ENCODE results near the gene FOXG1. TPM values are rescaled to one million over a fixed set of nuclear protein-coding genes. Genes with fewer than 3 reads are reported as not detected.

The FOXG1 gene
- total RNA-seq, 3 donors from 2014 or later, result not detected

DNA sequence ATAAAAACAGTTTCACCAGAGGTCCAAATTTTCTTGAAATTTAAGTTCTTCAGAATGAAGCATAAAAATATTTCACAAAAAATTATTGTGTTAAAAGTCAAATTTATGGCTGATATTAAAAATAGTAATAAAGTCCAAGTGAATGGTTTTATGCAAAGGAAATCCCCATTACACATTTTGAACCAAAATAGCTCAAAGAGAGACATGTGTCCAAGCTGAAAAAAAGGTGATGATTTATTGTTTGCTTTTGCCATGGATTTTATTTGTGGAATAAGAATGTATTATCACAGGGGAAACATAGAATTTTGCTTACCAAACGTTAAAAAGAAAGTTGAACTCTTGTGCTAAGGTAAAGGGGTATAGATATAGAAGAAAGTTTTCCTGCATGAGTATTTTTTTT is 4.6 kb downstream of the FOXG1 start:
- Histone ChIP-seq H3K9me3 (no peaks in the 10 kb centered on the region), H3K4me1 (ENCODE audit: low read depth) (peaks cover under 1% of the 10 kb centered on the region), H3K4me3 (no peak overlapping the region), H3K36me3 (ENCODE audit: low read depth) (no peaks in the 10 kb centered on the region)
- DNase-seq (no peak), ATAC-seq (no peak)
- no peak for TF ChIP-seq CTCF (IDR thresholded peaks at IDR 0.05)
- intact Hi-C loops (cut with DNase I, micrococcal nuclease), result no loop called here

DNA sequence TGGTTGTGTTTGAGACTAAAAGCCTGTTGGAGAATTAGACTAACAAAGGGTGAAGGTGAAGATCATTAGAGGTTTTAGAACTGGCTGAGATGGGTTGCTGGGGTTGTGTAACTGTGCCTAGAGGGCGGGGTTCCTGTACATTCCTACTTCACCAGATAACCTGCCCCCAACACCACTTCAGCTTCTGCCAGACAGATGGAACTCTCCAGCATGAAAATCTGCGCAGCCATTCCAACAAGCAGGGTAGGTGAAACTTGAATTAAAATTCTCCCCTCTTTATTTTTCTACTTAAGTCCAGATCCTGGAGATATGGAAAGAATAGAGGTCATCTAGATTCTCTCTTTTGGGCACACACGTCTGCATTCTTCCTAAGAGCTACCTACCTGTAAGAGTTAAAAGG is 6.0 kb downstream of the FOXG1 start:
- H3K9me3 ChIP-seq, result no peaks in the 10 kb centered on the region
- TF ChIP-seq CTCF (IDR thresholded peaks at IDR 0.05), result no peak
- ATAC-seq (no peak), DNase-seq (no peak)
- no peaks in the 10 kb centered on the region for H3K4me1 ChIP-seq (ENCODE audit: low read depth)
- H3K36me3 ChIP-seq (ENCODE audit: low read depth), result no peaks in the 10 kb centered on the region
- intact Hi-C loops (cut with DNase I, micrococcal nuclease), result no loop called here
- H3K4me3 ChIP-seq, result no peak overlapping the region

DNA sequence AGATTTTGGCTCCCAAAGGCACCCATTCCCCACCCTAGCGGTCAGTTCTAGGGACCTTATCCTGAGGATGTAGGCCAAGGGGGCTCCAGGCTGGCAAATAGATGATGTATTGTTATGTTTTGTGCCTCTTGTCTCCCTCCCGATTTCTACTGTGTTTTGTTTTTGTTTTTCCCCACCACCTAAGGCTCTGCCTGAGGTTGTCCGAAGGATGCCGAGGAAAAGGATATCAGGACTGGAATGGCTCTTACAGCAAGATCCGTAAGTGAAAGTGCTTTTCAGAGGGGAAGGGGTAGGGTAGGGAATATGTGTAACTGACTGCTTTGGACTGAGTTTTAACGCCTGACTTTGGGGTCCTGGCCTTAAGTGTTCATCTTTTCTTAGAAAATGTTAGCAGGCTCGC is 6.6 kb downstream of the FOXG1 start:
- H3K36me3 ChIP-seq (ENCODE audit: low read depth), result no peaks in the 10 kb centered on the region
- H3K9me3 ChIP-seq, result no peaks in the 10 kb centered on the region
- no peak for TF ChIP-seq CTCF (IDR thresholded peaks at IDR 0.05)
- intact Hi-C loops (cut with DNase I, micrococcal nuclease), result no loop called here
- no peak overlapping the region for H3K4me3 ChIP-seq
- no peak for ATAC-seq
- no peaks in the 10 kb centered on the region for H3K4me1 ChIP-seq (ENCODE audit: low read depth)
- no peak for DNase-seq

- ATAC-seq, result no peak
- TF ChIP-seq CTCF (IDR thresholded peaks at IDR 0.05), result no peak
- H3K36me3 ChIP-seq (ENCODE audit: low read depth), result no peaks in the 10 kb centered on the region
Observed at GRCh38 chr14:28773861-28774691, 7.5 kb downstream of the FOXG1 start.

DNA sequence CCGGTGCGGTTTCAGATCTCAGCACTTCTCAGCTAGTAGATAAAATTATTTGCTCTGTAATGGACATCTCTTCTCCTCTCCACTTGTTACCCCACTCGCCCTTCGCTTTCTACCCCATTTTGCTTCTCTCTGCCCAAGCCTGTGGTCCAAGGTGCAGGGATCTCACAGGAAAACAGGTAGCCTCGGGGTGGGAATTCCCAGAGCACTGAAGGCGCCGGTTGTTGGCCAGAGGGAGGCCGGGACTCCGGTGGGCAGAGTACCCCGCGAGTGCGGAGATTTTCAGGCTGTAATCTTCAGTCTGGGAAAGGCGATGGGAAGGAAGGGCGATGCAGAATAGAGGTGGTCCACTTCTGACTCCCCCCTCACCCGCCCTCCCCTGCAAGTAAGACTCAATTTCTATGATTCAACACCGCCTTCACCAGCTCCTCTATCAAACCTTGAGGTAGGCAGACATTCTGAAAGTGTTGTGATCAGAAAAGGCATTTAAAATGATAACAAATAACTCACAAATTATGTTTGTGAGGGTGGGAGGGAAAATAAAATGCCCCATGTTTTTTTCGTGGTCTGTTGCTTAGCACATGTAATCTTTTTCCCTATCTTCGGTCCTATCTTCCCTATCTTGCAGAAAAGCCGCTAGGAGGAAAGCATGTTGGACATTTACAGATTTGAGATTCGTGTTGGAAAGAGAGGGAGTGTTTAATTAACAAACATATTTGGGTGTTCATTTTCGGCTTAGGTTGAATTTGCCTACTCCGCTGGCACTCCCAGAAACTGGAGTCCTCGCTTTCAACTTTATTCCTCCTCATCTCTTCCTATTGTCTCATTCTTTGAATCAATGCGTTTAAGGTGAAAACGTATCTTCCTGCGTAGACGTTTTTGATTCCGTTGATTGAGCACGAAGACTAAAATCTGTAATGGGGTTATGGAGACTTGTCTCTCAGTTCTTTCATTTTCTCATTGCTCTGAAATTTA is 8.5 kb downstream of the FOXG1 start:
- intact Hi-C loops (cut with DNase I, micrococcal nuclease), result no loop called here
- no peaks in the 10 kb centered on the region for H3K9me3 ChIP-seq
- TF ChIP-seq CTCF (IDR thresholded peaks at IDR 0.05), result no peak
- DNase-seq, result no peak
- ATAC-seq, result no peak
- H3K4me1 ChIP-seq (ENCODE audit: low read depth), result no peaks in the 10 kb centered on the region
- H3K36me3 ChIP-seq (ENCODE audit: low read depth), result no peaks in the 10 kb centered on the region
- H3K4me3 ChIP-seq, result no peak overlapping the region

More at GRCh38 chr14:28773861-28774691, 7.5 kb downstream of the FOXG1 start:
- Histone ChIP-seq H3K4me3 (no peak overlapping the region), H3K9me3 (no peaks in the 10 kb centered on the region), H3K4me1 (ENCODE audit: low read depth) (no peaks in the 10 kb centered on the region)
- DNase-seq, result no peak
- intact Hi-C loops (cut with DNase I, micrococcal nuclease), result no loop called here

All from mucosa of descending colon (tissue), 3 donors.